GM19397 (cell line): ENCODE data around the gene ACBD6.
"Not testable (repeated sequence)": the region's sequence is repeated elsewhere in the genome, so short reads cannot be mapped to it uniquely, and the experiment has no call there.

ENCODE experiments used
- ATAC-seq: cut with Tn5 transposase; IDR thresholded peaks from one replicate; pipeline ENCODE4 v1.9.1; 2021; ENCODE audit warnings: mild to moderate bottlenecking, moderate library complexity; ENCODE audit not compliant: unreplicated experiment

The ACBD6 gene, protein sequence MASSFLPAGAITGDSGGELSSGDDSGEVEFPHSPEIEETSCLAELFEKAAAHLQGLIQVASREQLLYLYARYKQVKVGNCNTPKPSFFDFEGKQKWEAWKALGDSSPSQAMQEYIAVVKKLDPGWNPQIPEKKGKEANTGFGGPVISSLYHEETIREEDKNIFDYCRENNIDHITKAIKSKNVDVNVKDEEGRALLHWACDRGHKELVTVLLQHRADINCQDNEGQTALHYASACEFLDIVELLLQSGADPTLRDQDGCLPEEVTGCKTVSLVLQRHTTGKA

DNA sequence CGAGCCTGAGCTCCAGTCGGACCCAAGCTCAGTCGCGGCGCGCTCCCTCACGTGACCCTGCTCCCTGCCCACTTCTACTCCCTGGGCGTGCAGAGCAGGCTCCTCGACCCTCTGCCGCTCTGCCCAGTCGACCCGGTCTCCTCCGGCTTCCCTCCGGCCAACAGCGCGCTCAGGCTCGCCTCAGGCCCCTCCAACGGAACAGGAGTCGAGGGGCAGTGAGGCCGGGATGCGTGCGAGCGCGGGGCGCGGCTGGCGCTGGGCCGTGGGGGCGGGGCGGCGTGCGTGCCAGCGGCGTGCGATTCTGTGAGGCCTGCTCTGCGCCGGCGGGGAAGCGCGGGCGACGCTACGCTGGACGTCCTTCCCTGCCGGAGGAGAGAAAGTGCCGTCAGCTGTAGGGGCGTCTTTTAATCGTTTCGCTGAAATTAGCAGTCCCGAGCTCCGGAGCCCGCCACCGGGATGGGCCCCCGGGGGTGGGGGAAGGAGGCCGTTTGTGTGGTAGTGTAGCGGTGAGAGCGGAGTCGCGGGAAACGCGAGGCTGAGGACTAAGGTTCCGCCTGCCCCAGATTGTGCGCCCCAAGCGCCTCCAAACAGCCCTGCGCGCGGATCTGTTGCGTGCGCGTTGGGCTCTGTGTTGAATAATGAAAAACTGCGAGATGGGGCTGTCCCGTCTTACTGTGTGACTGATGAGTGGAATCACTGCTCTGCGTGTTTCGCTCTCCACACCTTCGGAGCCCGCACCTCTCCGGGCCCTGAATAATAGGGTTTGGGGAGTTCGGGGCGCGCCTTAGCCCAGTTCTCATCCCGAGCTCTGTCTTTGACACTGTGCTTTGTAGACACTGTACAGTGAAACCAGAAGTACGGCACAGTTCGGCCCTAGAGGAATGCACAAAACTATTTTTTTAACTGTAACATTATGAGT lies at the start of gene ACBD6:
ACBD6 (minus strand) TSS at position 217 of the 919 bp plus-strand sequence. CDS start 311 bp downstream, outside the sequence.
- ATAC-seq: peak; percentile 88

DNA sequence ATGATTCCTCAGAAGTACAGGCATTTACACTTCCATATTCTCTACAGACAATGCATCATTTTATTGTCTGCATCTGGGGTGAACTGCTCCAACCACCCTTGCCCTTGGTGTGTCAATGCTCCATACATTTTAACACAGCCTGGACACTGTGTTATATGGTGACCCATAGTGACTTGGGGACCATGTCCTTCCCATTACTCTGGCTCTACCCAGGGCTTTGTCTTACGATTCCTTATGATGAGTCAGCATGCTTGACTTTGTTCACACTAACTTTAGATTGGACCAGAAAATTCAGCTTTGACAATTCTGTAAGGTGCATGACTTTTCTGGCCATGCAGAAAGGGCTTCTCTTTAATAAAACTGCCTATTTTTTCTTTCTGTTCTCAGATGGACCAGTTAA lies 49.6 kb upstream of the ACBD6 start:
- ATAC-seq: no peak

DNA sequence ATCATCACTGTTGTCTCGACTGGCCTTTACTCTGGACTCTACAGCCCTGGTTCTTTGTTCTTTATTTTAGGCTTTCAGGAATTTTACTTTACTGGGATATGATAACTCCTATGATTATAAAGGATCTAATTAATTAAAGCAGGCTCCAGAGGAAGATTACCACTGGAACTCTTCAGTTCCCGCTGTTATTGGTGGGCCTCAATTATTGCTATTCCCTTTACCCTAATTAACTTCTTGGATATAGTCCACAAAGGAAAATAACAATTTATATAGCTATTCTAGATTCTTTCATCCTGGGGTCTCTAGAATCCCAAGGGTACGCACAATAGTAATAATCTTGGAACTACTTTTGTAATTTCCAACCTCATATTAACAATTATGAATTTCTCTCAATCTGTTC lies 47.9 kb upstream of the ACBD6 start:
- no peak for ATAC-seq

DNA sequence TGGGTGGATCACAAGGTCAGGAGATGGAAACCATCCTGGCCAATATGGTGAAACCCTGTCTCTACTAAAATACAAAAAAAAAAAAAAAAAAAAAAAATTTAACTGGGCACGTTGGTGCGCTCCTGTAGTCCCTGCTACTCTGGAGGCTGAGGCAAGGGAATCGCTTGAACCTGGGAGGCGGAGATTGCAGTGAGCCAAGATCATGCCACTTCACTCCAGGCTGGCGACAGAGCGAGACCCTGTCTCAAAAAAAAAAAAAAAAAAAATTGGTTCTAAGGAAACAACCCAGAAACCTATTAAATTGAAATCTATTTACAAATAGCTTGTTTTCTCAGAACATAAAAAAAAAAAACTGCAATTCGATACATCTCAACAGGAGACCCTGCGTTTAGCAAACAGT lies 47.4 kb upstream of the ACBD6 start:
- not testable (repeated sequence) for ATAC-seq

DNA sequence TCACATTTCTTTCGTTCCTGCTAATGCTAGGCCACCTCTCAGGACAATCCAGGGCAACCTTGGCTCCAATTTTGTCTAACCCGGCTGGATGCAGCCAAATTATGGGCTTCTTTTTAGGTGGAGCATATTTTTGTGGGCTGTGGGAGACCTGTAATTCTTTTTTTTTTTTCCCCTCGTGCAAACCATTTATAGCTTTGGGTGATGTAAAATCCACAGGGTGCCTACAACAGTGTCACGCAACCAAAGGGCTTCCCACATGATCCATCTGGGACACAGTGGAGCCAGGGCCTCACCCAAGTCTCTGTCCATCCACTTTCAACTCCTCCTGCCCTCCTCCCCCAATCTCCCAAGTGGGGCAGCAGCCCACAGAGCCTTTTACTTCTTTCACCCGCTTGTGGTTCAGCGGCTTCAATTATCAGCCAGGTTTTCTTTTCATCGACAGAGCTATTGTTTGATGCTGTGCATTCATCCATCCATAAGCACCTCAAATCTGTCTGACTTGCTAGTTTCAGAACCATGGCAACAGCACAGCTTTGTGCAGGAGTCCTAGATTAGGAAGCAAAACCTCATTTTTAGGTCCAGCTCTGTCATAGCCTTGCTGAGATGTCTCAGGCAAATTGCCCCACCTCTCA lies 46.4 kb upstream of the ACBD6 start:
- ATAC-seq: no peak

DNA sequence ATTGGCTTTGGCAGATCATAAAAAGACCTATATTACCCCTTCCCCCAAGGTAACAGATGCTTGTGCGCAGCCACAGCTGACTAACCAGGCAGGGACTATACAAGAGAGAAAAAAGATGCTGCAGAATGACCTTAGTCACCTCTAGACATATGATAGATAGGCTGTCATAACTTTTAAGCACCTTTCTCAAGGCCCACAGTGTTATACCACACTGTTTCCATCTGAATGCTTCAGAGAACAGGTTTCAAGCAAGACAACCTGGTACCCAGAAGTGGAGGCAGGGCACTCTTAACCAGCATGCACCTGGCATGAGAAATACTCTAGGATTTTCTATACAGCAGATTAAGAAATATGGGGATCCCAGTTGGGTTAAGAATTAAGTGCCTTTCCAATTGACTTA lies 43.6 kb upstream of the ACBD6 start:
- ATAC-seq: no peak

DNA sequence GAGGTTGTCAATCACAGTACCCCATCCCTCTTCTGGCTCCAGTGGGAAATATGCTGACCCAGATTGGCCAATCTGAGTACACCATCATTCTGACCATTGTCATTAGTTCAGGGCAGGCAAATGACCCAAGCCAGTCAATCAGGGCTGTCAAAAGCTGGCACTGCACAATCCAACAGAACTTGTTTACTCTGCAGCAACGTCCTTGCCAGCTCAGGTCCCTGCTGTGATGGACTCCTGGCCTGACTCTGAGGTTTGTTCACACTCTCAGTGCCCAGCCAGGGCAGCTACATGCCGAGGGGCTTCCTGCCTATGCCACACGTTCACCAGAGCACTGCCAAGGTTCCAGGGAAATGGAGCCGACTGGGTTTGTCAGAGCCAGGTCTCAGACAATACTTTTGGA lies 41.7 kb upstream of the ACBD6 start:
- ATAC-seq: no peak

DNA sequence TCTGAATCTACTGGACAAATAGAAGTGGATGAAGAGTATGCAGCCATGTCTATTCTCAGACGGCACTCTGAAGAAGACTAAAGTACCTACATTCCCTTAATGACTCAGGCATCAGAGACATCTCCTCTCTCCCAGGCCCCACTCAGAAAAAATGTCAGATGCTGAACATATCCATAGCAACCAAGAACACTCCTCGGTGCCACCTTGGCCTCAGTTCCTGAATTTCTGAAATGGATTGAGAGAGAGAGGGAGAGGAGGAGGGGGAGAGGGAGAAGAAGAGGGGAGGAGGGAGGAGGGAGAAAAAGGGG lies 40.4 kb upstream of the ACBD6 start:
- no peak for ATAC-seq

DNA sequence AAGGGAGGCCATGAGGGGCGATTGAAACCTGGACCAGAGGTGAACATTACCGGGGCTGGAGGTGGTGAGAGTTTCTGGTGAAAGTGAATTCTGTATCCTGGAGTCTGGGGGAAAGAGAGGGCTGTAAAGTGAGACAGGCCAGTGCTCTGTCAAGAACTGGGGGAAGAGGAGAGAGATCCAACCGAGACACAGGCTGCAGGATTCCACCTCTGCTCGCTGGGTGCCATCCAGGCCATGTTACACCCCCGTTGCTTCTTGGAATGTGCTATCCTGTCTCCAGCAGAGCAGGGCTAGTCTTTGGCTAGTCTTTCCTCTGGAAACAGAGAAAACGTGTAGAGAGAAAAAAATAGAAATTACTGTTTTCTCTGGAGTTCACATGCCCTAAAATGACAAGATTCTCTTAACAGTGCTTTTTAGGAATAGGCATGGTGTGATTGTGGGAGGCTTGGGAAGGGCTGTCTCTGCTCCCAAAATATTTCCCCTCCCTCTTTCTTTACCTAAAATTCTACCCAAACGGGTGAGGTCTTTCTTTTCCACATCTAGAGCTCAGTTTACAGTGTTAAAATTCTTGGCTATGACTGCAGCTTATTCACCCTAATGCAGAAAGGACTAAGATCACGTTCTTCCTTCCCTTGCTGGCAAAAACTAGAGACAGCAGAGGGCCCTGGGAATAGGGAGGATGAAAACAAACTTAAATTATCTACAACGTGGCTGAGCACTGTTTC lies 39.9 kb upstream of the ACBD6 start:
- no peak for ATAC-seq

DNA sequence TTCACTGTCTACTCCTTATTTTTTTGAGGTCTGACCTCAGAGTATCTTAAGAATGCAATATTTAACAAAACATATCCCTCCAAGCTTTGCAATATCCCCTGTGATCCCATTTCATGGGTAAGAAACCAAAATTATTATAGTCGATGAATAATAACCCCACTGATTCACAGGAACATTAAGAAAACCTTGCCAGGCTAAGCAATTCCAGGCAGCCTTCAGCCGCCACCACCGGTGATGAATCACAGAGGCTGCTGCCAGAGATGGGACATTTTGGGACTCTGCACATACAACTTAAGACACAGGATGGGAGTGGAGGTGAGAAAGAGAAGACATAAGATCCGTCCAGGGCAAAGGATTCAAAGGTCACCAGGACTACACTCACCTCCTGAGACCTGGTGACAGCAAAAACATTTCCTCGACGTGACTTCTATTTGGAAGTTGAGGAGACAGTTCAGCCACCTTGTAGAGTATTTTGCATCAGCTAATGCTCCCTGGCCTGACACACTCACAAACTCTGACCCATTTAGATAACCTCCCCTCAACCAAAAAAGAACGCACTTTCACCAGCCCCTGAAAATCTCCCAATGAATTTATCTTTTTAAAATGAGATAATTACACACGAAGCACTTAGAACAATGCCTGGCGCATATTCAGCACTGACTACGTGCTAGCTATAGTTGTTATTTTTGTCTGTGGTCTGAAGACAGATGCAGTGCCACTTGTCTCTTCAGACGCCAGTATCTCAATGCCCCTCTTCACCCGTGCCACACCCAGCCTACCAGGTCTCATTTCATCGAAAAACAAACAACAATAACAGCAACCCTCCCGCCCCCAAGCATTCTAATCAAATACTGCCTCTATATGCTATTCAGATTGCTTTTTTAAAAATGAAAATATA lies 38.6 kb upstream of the ACBD6 start:
- no peak for ATAC-seq

DNA sequence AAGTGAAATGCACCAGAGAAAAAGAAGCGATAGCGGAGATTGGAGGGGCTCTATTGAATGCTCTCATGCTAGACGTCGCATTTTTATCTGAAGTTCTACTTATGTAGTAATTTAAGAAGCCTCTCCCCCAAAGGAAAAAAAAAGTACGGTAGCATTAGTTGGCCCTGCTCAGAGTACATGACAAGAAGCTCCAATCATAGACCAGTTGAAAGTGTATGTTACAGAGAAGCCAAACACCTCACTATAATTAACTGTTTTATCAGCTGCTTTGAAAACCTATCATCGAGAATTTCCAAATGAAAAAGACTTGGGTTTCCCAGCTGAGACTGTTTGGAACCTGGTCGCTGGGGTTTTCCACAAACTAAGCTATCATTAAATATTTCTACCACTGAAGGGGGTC lies 36.8 kb upstream of the ACBD6 start:
- ATAC-seq: no peak

DNA sequence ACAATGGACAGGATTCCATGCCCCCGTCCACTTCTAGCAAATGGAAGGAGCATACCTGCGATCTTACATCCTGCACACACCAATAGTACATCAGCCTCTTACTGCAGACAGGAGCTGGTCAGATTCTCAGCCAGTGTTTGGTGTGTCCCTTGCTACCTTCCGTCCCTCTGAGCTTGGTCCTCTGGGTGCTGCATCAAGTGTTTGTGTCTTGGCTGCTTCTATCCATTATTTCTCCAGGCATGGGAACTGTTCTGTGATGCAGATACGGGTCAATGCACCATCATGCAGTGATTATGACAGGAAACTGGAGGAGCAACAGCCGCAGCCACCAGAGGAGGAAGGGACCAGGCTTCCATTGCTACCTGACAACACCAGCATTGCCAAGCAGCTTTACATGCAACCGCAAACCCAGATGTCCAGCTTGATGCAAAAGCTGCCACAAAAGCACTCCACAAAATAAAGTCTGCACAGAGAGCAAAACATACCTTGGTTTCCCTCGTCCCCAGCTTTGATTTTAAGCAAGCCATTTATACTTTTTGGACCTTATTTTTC lies 34.5 kb upstream of the ACBD6 start:
- no peak for ATAC-seq

DNA sequence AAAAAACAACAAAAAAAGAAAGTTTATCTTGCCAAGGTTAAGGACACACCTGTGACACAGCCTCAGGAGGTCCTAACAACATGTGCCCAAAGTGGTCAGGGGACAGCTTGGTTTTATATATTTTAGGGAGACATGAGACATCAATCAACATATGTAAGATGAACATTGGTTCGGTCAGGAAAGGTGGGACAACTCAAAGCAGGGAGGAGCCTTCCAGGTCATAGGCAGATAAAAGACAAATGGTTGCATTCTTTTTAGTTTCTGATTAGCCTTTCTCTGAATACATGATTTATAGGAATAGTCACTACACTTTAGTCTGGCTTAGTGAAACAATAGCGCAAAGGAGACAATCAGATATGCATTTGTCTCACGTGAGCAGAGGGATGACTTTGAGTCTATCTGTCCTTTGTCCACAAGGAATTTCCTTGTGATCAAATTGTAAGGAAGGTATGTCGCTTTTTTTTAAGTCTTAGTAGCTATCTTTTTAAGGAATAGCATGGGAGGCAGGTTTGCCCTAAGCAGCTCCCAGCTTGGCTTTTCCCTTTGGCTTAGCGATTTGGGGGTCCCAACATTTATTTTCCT lies 33.1 kb upstream of the ACBD6 start:
- no peak for ATAC-seq

DNA sequence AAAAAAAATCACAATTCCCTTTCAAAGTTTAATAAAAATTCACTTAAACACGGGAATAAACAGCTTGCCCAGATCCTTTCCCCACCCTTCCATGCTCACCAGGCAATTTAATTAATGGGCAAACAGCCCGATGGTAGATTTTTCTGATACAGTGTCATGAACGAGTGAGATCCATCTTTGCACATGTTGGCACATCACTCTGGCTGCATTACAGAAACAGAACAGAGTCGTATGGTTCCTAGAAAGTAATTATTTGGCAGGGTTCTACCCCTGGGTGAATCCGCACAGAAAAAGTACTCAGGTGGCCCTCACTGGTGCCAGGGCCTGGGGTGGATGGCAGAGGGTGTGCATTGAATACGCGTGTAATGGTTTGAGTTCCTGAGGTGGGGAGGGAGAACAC lies 31.8 kb upstream of the ACBD6 start:
- no peak for ATAC-seq

DNA sequence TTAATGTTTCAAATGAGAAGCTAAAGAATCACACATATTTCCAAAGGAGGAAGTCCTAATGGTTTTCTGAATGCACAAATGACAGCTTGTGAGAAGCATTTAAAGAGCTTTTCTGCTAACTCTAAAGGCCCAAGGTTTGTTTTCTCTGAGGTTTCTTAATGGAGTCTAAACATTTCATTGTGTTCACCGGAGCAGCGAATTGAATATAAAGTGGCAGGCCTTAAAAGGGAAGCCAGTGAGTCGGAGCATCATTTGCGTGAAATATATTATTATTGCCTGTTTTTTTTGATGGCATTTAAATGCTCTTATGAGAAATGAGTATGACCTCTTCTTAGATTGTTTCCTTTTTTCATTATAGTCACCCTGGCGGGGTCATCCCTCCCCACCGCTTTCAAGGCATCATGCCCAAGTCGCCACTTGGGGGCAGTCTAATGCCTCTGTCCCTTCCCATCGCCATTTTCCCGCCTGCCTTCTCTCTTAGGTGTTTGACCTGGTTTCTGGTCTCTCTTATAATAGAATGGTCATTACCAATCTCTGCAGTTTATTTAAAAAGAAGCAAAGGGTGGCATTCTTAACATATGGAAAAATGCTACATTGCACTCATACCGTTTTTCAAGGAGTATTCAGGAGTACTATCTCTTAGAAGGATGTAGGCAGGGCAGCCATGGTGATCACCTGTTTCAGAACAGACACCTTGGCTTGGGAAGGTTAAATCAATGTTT lies 31.1 kb upstream of the ACBD6 start:
- ATAC-seq: no peak

DNA sequence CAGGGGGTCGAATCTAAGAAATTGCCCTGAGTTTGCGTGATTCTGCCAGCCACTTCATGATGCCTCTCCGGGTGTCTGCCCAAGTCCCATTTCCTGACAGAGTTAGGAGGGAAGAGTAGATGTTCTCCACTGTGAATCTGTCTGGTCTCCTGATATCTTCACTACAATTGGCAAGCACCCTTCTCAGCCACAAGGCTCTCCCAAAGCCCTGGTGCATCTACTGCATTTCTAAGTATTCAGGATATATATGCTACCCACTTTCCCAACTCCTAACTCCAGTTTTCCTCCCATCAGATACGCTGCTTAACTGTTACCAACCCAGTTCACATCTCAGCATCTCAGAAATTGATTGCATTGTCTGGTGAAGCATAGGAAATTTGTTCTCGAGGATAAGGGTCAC lies 30.5 kb upstream of the ACBD6 start:
- no peak for ATAC-seq

DNA sequence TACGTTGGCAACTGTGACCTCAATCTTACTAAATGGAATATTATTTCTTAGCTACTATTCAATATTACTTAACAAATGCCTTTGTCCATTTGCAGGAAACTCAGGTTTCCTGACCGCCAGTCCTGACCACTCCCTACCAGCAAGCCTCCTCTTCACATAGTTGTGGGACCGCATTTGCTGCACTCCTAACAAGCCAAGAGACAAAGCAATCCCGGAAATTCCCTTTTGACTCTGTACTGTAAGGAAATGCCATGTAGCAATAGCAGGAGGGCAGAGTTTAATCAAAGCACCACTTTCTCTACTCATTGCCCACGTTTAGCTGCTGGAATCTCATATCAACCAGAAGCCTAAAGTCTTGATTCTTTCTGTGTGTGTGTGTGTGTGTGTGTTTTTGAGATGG lies 28.1 kb upstream of the ACBD6 start:
- ATAC-seq: no peak

DNA sequence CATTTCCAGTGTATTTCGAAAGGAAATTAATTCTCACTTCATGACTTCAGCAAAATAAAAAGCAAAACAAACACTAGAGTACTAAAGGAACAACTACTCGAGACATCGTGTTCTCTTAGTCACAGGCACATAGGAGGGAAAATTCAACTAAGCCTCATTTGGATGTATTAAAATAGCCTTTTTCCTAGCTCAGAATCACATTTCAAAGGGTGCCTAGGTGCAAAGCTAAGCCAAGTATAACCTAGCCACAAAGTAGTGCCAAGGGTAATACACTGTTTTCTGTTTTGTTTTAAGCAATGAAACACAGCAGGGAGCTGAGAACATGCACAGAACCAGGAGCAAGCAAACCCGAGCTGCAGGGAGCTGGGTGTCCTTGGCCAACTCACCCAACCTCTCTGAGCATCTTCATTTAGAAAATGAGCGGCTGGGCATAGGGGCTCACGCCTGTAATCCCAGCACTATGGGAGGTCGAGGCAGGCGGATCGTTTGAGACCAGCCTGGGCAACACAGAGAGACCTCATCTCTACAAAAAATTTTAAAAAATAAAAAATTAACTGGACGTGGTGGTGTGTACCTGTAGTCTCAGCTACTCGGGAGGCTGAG lies 26.6 kb upstream of the ACBD6 start:
- ATAC-seq: no peak
